WERI-Rb-1 (cell line): Measurements from ENCODE around the gene PRUNE2.

ENCODE experiments used
- DNase-seq: peaks from one replicate; pipeline ENCODE4 v3.0.0-alpha.2; 2020
- H3K27ac ChIP-seq: fragments of 250-450 bp; sonication (Bioruptor Pico); 2 replicates; pipeline ENCODE4 v1.5.1; 2020; ENCODE audit warnings: mild to moderate bottlenecking, moderate library complexity
- H3K27me3 ChIP-seq: fragments of 250-450 bp; sonication (Bioruptor Pico); 2 replicates; pipeline ENCODE4 v1.5.1; 2021; ENCODE audit warnings: mild to moderate bottlenecking, low read depth, moderate library complexity; ENCODE audit not compliant: insufficient read depth, severe bottlenecking
- H3K36me3 ChIP-seq: fragments of 250-450 bp; sonication (Bioruptor Pico); 2 replicates; pipeline ENCODE4 v1.5.1; 2020; ENCODE audit warnings: mild to moderate bottlenecking, moderate library complexity
- H3K4me3 ChIP-seq: 2 replicates; pipeline ENCODE4 v1.5.1; 2011; ENCODE audit warnings: low read depth, mild to moderate bottlenecking, control low read depth, low read length
- H3K9me3 ChIP-seq: fragments of 250-450 bp; sonication (Bioruptor Pico); 2 replicates; pipeline ENCODE4 v1.5.1; 2021; ENCODE audit warnings: mild to moderate bottlenecking, moderate library complexity; ENCODE audit not compliant: severe bottlenecking
- TF ChIP-seq, protein P1 (sequence below): IDR thresholded peaks from 2 replicates; pipeline ENCODE4 v1.5.1; 2011; ENCODE audit warnings: low read depth, mild to moderate bottlenecking, control low read depth, inconsistent platforms, low read length

The PRUNE2 gene

DNA sequence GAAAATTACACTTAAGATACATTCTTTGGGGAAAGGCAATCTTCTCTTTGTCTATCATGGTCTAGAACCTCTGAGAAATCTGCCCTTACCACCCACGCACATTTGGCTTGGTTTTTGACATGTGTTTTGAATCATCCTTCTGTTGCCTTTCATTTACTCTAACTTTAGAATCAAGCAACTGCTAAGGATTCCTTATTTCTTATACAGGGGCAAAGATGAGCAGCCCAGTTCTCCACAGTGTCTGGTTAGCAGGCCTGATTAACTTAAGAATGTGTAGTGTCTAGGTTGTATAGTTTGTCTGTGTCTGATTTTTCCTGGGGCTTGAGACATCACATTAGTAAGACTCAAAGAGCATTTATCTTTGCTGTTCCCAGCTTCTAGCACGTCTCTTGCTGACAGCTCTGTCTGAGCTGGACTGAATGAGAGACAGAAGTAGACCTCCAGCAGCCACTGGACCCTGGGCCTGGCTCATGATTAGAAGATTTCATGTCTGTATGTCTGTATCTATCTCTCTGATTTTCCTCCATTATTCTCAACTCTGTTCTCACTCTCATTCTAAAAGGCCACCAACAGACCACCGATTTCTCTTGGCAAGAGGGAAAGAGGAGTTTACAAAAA is 173.5 kb downstream of the PRUNE2 start:
- H3K36me3 ChIP-seq: no peaks in the 10 kb centered on the region
- no peak overlapping the region for H3K4me3 ChIP-seq
- no peaks in the 10 kb centered on the region for H3K9me3 ChIP-seq
- no peaks in the 10 kb centered on the region for H3K27me3 ChIP-seq
- no peak overlapping the region for H3K27ac ChIP-seq
- DNase-seq: no peak
- TF ChIP-seq, protein P1, sequence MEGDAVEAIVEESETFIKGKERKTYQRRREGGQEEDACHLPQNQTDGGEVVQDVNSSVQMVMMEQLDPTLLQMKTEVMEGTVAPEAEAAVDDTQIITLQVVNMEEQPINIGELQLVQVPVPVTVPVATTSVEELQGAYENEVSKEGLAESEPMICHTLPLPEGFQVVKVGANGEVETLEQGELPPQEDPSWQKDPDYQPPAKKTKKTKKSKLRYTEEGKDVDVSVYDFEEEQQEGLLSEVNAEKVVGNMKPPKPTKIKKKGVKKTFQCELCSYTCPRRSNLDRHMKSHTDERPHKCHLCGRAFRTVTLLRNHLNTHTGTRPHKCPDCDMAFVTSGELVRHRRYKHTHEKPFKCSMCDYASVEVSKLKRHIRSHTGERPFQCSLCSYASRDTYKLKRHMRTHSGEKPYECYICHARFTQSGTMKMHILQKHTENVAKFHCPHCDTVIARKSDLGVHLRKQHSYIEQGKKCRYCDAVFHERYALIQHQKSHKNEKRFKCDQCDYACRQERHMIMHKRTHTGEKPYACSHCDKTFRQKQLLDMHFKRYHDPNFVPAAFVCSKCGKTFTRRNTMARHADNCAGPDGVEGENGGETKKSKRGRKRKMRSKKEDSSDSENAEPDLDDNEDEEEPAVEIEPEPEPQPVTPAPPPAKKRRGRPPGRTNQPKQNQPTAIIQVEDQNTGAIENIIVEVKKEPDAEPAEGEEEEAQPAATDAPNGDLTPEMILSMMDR: no peak

- Histone ChIP-seq H3K27ac (no peak overlapping the region), H3K4me3 (no peak overlapping the region), H3K27me3 (no peaks in the 10 kb centered on the region), H3K36me3 (no peaks in the 10 kb centered on the region), H3K9me3 (no peaks in the 10 kb centered on the region)
- TF ChIP-seq, protein P1: no peak
- no peak for DNase-seq
Observed at GRCh38 chr9:76730801-76731200, 175.1 kb downstream of the PRUNE2 start.

DNA sequence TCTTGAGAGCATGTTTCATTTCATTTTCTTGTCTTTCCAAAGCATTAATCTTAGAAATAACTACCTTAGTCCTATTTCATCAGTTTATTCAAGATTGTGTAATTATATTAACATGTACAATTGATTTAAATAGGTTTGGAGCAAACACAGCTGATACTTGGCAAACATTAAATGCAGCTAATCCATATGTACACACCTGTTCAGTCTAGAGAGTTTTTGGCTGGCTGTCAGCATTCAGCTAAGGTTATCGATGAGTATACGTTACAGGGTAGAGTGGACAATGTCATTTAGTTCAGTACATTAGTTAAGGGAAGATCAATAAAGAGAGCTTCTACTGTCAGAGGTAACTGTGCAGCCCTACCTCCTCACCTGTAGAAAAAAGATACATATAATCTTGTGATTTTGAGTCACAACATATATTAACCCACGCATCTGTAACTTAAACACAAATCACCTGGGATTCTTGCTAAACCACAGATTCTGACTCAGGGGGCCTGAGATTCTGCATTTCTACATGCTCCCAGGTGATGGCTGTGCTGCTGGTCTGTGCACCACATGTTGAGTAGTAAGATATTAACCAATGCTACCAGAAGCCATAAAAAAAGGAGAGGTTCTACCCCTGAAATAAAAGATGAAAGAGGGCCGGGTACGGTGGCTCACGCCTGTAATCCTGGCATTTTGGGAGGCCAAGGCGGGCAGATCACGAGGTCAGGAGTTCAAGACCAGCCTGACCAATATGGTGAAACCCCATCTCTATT is 175.8 kb downstream of the PRUNE2 start:
- H3K36me3 ChIP-seq: no peaks in the 10 kb centered on the region
- TF ChIP-seq, protein P1: no peak
- no peak for DNase-seq
- no peak overlapping the region for H3K4me3 ChIP-seq
- H3K9me3 ChIP-seq: no peaks in the 10 kb centered on the region
- H3K27me3 ChIP-seq: no peaks in the 10 kb centered on the region
- no peak overlapping the region for H3K27ac ChIP-seq

DNA sequence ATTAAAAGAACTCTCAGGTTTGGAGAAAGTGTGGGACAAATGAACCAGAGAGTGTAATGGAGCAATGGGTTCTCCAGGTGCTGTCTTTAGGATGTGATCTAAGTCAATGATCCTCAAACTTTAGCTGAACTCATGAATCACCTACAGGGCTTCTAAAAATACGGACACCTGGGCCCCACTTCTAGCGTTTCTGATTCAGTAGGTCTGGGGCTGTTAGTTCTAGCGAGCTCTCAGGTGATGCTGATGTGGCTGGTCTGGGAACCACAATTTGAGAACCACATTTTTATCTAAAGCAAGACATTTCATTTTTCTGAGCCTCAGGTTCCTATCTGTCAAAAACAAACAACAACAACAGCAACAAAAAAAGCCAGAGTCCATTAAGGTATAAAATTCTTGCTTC is 176.8 kb downstream of the PRUNE2 start:
- H3K27me3 ChIP-seq: no peaks in the 10 kb centered on the region
- H3K27ac ChIP-seq: no peak overlapping the region
- no peaks in the 10 kb centered on the region for H3K36me3 ChIP-seq
- TF ChIP-seq, protein P1: no peak
- no peak for DNase-seq
- no peaks in the 10 kb centered on the region for H3K9me3 ChIP-seq
- H3K4me3 ChIP-seq: no peak overlapping the region

DNA sequence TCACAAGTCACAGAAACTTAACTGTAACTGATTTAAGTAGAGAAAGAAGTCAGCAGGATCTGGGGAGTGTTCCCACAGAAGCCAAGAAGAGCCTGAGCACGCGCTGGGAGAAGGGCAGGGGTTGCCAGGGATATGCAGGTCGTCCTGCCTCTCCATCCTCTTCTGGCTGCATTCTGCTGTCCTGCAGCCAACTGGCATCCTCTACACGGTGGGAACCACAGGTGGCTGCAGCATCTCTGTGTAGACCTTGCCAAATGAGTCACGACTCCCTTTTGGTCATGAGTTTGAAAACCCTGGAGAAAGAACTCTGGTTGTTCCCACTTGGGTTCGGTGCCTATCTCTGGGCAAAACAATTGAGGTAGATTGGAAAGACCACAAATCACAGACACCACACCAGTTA is 180.0 kb downstream of the PRUNE2 start:
- H3K36me3 ChIP-seq: no peaks in the 10 kb centered on the region
- no peaks in the 10 kb centered on the region for H3K9me3 ChIP-seq
- no peaks in the 10 kb centered on the region for H3K27me3 ChIP-seq
- TF ChIP-seq, protein P1: no peak
- no peak overlapping the region for H3K4me3 ChIP-seq
- no peak for DNase-seq
- H3K27ac ChIP-seq: no peak overlapping the region
